Endothelial cell of umbilical vein (primary cell): Measurements from ENCODE around the gene NEO1. TPM values are rescaled to one million over a fixed set of nuclear protein-coding genes. Genes with fewer than 3 reads are reported as not detected.

ENCODE experiments used
- BruUV-seq: library from RNA; stranded (reverse); fragments of 400-500 nt; replicated peaks from 2 replicates; lab custom pipeline; 2021; lab: Mats Ljungman, UMichigan
- CTCF ChIA-PET: fragments of 300-600, 350-600 bp; sonication (Branson Sonifier 250); formaldehyde crosslinking; loops from one replicate; lab custom pipeline; 2021; ENCODE audit warnings: antibody characterized with exemption, inconsistent platforms; lab: Charles Lee
- POLR2A ChIA-PET: fragments of 300-600, 350-600 bp; sonication (Branson Sonifier 250); formaldehyde crosslinking; loops from one replicate; lab custom pipeline; 2021; ENCODE audit warnings: antibody characterized with exemption, inconsistent platforms; lab: Charles Lee
- DNase-seq: peaks from one replicate; pipeline ENCODE4 v3.0.0-alpha.2; 2011; ENCODE audit warnings: low read depth, low spot score
- FAIRE-seq: peaks from 2 replicates; lab custom pipeline; 2011; peaks lifted over from hg19 to GRCh38; lab: Jason Lieb, UNC
- H2AFZ ChIP-seq: 2 replicates; pipeline ENCODE4 v1.6.0; 2012; ENCODE audit warnings: low read depth, low read length, control low read depth, inconsistent platforms
- H3K27ac ChIP-seq: 2 replicates; pipeline ENCODE4 v1.5.1; 2011; ENCODE audit warnings: low read depth, mild to moderate bottlenecking, control low read depth, low read length, moderate library complexity; ENCODE audit not compliant: insufficient read depth
- H3K27me3 ChIP-seq, 2 experiments: 2 replicates each; pipeline versions ENCODE4 v1.6.0 to v1.6.1; 2011; ENCODE audit warnings: low read length in 2 of 2, mixed read lengths in 1 of 2; ENCODE audit not compliant: control insufficient read depth in 2 of 2, insufficient read depth in 2 of 2
- H3K36me3 ChIP-seq, 2 experiments: 2 replicates in 1 of 2; 3 replicates in 1 of 2; pipeline ENCODE4 v1.5.1; 2011; ENCODE audit warnings: low read length in 2 of 2, mild to moderate bottlenecking in 1 of 2, moderate library complexity in 1 of 2; ENCODE audit not compliant: control insufficient read depth in 2 of 2, insufficient read depth in 2 of 2; ENCODE audit errors: extremely low read depth in 1 of 2
- H3K4me1 ChIP-seq: 3 replicates; pipeline ENCODE4 v1.5.1; 2011; ENCODE audit warnings: mild to moderate bottlenecking, low read length; ENCODE audit not compliant: control insufficient read depth, insufficient read depth; ENCODE audit errors: extremely low read depth
- H3K4me2 ChIP-seq: 2 replicates; pipeline ENCODE4 v1.6.1; 2011; ENCODE audit warnings: low read length, control low read depth, mixed read lengths; ENCODE audit not compliant: insufficient read depth
- H3K4me3 ChIP-seq, 3 experiments: fragments of 200-600 bp in 1 of 3; sonication (generic), shearing (Covaris generic) in 1 of 3; replicated peaks in 1 of 3; 2 replicates each; pipeline ENCODE4 v1.5.1; 2011 to 2016; ENCODE audit warnings: control low read depth in 3 of 3, low read length in 3 of 3, mild to moderate bottlenecking in 2 of 3, inconsistent platforms in 1 of 3, low read depth in 1 of 3, moderate library complexity in 1 of 3; ENCODE audit not compliant: insufficient read depth in 1 of 3
- H3K79me2 ChIP-seq: 2 replicates; pipeline ENCODE4 v1.6.0; 2012; ENCODE audit warnings: low read length, inconsistent platforms; ENCODE audit not compliant: control insufficient read depth, insufficient read depth
- H3K9ac ChIP-seq: replicated peaks from 2 replicates; pipeline ENCODE3; 2011; ENCODE audit warnings: low read length, control low read depth; ENCODE audit not compliant: insufficient read depth; ENCODE audit errors: extremely low read depth
- H3K9me1 ChIP-seq: replicated peaks from 3 replicates; pipeline ENCODE4 v1.6.0; 2011; ENCODE audit warnings: mild to moderate bottlenecking, low read length; ENCODE audit not compliant: control insufficient read depth, insufficient read depth; ENCODE audit errors: extremely low read depth
- H3K9me3 ChIP-seq: replicated peaks from 2 replicates; pipeline ENCODE4 v1.5.1; 2012; ENCODE audit warnings: low read length, inconsistent platforms; ENCODE audit not compliant: control insufficient read depth, insufficient read depth
- H4K20me1 ChIP-seq: replicated peaks from 2 replicates; pipeline ENCODE3; 2011; ENCODE audit warnings: mild to moderate bottlenecking, low read length; ENCODE audit not compliant: control insufficient read depth, insufficient read depth; ENCODE audit errors: extremely low read depth
- CTCF ChIP-seq, 2 donors: IDR thresholded peaks; 1 replicate in 1 of 2; 2 replicates in 1 of 2; pipeline ENCODE4 v1.5.1; 2011; ENCODE audit warnings: low read length in 2 of 2, mild to moderate bottlenecking in 2 of 2, moderate library complexity in 2 of 2, control low read depth in 1 of 2, inconsistent platforms in 1 of 2, low read depth in 1 of 2; ENCODE audit not compliant: insufficient read depth in 1 of 2; ENCODE audit errors: extremely low read depth in 1 of 2
- EZH2 ChIP-seq: IDR thresholded peaks from 2 replicates; pipeline ENCODE4 v1.6.1; 2012; ENCODE audit warnings: borderline replicate concordance, low read depth, mild to moderate bottlenecking, moderate library complexity, low read length, inconsistent platforms; ENCODE audit not compliant: severe bottlenecking
- JUN ChIP-seq: IDR thresholded peaks from 2 replicates; pipeline ENCODE4 v1.6.1; 2011; ENCODE audit warnings: borderline replicate concordance, low read depth; ENCODE audit not compliant: insufficient read length, insufficient read depth
- MAX ChIP-seq: IDR thresholded peaks from 2 replicates; pipeline ENCODE4 v1.6.1; 2011; ENCODE audit not compliant: insufficient read depth, insufficient read length
- POLR2A ChIP-seq: IDR thresholded peaks from 2 replicates; pipeline ENCODE4 v1.6.1; 2012; ENCODE audit warnings: low read depth, mild to moderate bottlenecking, control low read depth, low read length
- POLR2AphosphoS5 ChIP-seq: IDR thresholded peaks from 2 replicates; pipeline ENCODE4 v1.6.1; 2012; ENCODE audit warnings: low read depth, mild to moderate bottlenecking, control low read depth, low read length, moderate library complexity; ENCODE audit not compliant: insufficient read depth
- dilution Hi-C: fragments of 300-500 bp; cut with MboI; formaldehyde crosslinking; loops from one replicate; pipeline ENCODE4 v1.15.0; 2019; ENCODE audit warnings: low sequenced_read_pairs; ENCODE audit not compliant: extremely low pct_ligation_motif_present
- intact Hi-C: fragments of 100-400 bp; cut with micrococcal nuclease; formaldehyde crosslinking; loops from one replicate; pipeline ENCODE4 v1.10.0; 2022
- polyA plus RNA-seq, 4 experiments: library from polyadenylated mRNA; depleted of rRNA in 3 of 4; stranded (reverse) in 3 of 4; unstranded in 1 of 4; fragments of >200 nt; gene quantifications; 2 replicates each; pipeline versions ENCODE4 v1.2.1 to v1.2.3, GENCODE V29; 2011 to 2012; ENCODE audit warnings: missing spikeins in 1 of 4
- total RNA-seq: library from RNA; stranded (reverse); gene quantifications from 2 replicates; pipeline ENCODE4 v1.2.3, GENCODE V29; 2021

Gene NEO1
- total and polyA plus RNA-seq, 2 donors (not counting 3 experiments of a cell fraction or from before 2014, with no cell fraction given): 0.12 to 0.35 TPM

GRCh38 chr15:73284090-73284716, 231.9 kb downstream of the NEO1 start:
- H3K4me1 ChIP-seq: no peaks in the 10 kb centered on the region
- intact Hi-C loops: no loop called here
- no peaks in the 10 kb centered on the region for H4K20me1 ChIP-seq
- no peak overlapping the region for H2AFZ ChIP-seq
- peak in 1 of 2 donors; percentile 13 for TF ChIP-seq CTCF (IDR thresholded peaks at IDR 0.05; ENCODE audit: extremely low read depth in 1 of 2, insufficient read depth in 1 of 2, low read depth in 1 of 2, low read length in 2 of 2)
- TF ChIP-seq POLR2AphosphoS5: no peak
- no peak for TF ChIP-seq EZH2
- TF ChIP-seq POLR2A: no peak
- no peak for TF ChIP-seq MAX
- no peak for TF ChIP-seq JUN
- H3K27ac ChIP-seq: no peak overlapping the region
- CTCF ChIA-PET: interaction anchor here (0.6 to 4.2 kb wide), 8 partner anchors 10 to 680 kb away, joined by 3 to 20 read pairs (median 5); no protein-coding TSS in a partner anchor
- dilution Hi-C loops: no loop called here
- POLR2A ChIA-PET: no interaction called here
- no peak overlapping the region for H3K4me3 ChIP-seq
- no peaks in the 10 kb centered on the region for H3K9me3 ChIP-seq
- H3K79me2 ChIP-seq: no peaks in the 10 kb centered on the region
- DNase-seq: peak; percentile 35
- H3K27me3 ChIP-seq: no peaks in the 10 kb centered on the region
- no peaks in the 10 kb centered on the region for H3K36me3 ChIP-seq
- no TSS peak for BruUV-seq
- no peak overlapping the region for H3K9ac ChIP-seq
- H3K4me2 ChIP-seq: no peak overlapping the region
- H3K9me1 ChIP-seq: no peaks in the 10 kb centered on the region
- FAIRE-seq: peak; percentile 42
